Right atrium auricular region (tissue), 2 donors: ENCODE measurements around the gene TMEM240. TPM values are rescaled to one million over a fixed set of nuclear protein-coding genes. Genes with fewer than 3 reads are reported as not detected.

ENCODE experiments used
- DNase-seq: peaks from one replicate; pipeline ENCODE4 v3.0.0-alpha.2; 2019; ENCODE audit warnings: low spot score
- H3K27ac ChIP-seq, 2 donors: fragments of 200-600 bp; sonication (generic); 1 replicate in 1 of 2; 2 replicates in 1 of 2; pipeline ENCODE4 v1.5.1; 2016 to 2019
- H3K27me3 ChIP-seq, 2 donors: fragments of 200-600 bp; sonication (generic); one replicate each; pipeline versions ENCODE4 v1.5.1 to v1.6.0; 2017 to 2019
- H3K36me3 ChIP-seq: fragments of 200-600 bp; sonication (generic); one replicate; pipeline ENCODE4 v1.5.1; 2016
- H3K4me1 ChIP-seq, 2 donors: fragments of 200-600 bp; sonication (generic); one replicate each; pipeline versions ENCODE4 v1.5.1 to v1.6.0; 2017 to 2019
- H3K4me3 ChIP-seq, 2 donors: fragments of 200-600 bp; sonication (generic); 1 replicate in 1 of 2; 2 replicates in 1 of 2; pipeline ENCODE4 v1.5.1; 2017 to 2019; ENCODE audit warnings: mild to moderate bottlenecking in 1 of 2, moderate library complexity in 1 of 2
- H3K9me3 ChIP-seq, 2 donors: fragments of 200-600 bp; sonication (generic); one replicate each; pipeline ENCODE4 v1.5.1; 2019
- total RNA-seq, 2 donors: library from RNA; depleted of rRNA; stranded (reverse); fragments of >200 nt; gene quantifications; one replicate each; pipeline ENCODE4 v1.1.0, GENCODE V29; 2016
- TF ChIP-seq, protein P1 (sequence below), 2 donors: fragments of 200-600 bp; sonication (generic); IDR thresholded peaks; one replicate each; pipeline ENCODE4 v1.5.1; 2019; ENCODE audit warnings: antibody characterized with exemption in 2 of 2

The TMEM240 gene
- total RNA-seq, 2 donors from 2014 or later, result 1.4 to 2.8 TPM

DNA sequence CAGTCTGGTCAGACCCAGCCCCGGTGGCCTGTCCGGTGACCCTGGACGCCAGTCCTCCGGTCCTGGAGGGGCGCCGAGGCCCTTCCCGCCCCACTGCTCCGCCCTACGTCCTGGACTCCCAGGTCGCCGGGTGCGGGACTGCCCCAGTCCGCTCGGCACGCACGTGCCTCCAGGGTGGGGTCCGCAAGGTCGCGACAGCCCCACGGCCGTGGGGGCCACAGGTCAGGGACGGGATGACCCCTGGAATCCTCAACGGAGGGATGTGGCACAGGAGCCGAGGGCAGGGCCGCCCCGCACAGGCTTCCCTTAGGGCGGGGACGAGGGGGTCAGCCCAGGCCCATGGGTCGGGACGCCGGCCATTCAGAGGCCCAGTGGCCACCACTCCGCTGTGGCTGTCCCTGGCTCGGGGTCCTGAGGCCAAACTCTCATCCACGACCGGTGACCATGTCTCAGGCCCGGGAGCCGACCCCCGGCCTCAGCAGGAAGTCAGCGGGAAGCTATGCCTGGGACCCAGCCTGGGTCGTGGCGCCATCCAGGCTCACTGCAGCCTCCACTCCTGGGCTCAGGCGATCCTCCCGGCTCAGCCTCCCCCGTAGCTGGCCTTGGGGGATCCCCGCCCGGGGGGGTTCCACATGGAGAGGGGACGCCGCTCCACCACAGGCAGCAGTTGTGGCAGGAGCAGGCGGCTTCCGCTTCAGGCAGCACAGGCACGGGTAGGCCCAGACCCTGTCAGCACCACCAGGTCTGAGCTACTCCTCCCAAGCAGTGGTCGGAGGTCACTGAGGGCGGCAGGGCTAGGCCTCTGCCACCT is 599 bp upstream of the TMEM240 start:
- Histone ChIP-seq H3K27me3 (no peaks in the 10 kb centered on the region), H3K9me3 (no peaks in the 10 kb centered on the region), H3K27ac (peak overlapping the region; percentile 81 to 85), H3K36me3 (peaks cover 12% of the 10 kb centered on the region), H3K4me1 (peaks cover 0 to 36% of the 10 kb centered on the region in 2 donors), H3K4me3 (peak overlapping the region; percentile 72 to 75)
- no peak for DNase-seq
- TF ChIP-seq, protein P1, sequence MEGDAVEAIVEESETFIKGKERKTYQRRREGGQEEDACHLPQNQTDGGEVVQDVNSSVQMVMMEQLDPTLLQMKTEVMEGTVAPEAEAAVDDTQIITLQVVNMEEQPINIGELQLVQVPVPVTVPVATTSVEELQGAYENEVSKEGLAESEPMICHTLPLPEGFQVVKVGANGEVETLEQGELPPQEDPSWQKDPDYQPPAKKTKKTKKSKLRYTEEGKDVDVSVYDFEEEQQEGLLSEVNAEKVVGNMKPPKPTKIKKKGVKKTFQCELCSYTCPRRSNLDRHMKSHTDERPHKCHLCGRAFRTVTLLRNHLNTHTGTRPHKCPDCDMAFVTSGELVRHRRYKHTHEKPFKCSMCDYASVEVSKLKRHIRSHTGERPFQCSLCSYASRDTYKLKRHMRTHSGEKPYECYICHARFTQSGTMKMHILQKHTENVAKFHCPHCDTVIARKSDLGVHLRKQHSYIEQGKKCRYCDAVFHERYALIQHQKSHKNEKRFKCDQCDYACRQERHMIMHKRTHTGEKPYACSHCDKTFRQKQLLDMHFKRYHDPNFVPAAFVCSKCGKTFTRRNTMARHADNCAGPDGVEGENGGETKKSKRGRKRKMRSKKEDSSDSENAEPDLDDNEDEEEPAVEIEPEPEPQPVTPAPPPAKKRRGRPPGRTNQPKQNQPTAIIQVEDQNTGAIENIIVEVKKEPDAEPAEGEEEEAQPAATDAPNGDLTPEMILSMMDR (IDR thresholded peaks at IDR 0.05), result no peak

DNA sequence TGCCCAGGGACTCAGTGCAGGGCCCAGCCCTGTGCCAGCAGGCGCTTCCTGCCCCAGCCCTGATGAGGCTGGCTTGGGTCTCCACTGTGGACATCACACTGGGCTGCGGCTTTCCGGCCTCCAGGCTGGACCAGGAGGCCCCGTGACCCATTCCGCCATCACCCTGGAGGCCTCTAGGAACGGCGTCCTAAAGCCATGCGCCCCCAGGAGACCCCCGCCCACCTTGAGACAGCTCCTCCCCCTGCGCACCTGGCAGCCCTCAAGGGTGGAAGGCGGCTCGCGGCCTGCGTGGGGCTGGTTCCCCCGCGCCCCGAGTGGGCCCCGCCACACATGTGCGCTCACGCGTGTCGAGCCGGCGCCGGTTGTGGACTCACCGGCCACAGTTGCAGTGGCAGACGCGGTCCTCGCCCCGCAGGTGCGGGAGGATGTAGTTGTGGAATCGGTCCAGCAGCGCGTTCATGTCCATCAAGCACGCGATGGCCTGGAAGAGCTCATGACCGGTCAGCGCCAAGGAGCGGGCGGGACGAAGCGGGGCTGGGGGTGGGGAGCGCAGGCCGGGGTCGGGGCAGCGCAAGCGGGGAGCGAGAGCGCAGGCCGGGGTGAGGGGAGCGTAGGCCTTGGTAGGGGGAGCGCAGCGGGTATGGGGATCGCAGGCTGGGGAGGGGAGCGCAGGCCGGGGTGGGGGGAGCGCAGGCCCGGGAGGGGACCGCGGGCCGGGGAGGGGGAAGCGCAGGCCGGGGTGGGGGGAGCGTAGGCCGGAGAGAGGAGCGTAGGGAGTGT is 924 bp downstream of the TMEM240 start:
- Histone ChIP-seq H3K4me1 (peaks cover 0 to 34% of the 10 kb centered on the region in 2 donors), H3K4me3 (peak overlapping the region; percentile 72 to 75), H3K9me3 (no peaks in the 10 kb centered on the region), H3K36me3 (peaks cover 12% of the 10 kb centered on the region), H3K27me3 (no peaks in the 10 kb centered on the region), H3K27ac (peak overlapping the region; percentile 81 to 85)
- TF ChIP-seq, protein P1 (IDR thresholded peaks at IDR 0.05), result no peak
- DNase-seq, result no peak

DNA sequence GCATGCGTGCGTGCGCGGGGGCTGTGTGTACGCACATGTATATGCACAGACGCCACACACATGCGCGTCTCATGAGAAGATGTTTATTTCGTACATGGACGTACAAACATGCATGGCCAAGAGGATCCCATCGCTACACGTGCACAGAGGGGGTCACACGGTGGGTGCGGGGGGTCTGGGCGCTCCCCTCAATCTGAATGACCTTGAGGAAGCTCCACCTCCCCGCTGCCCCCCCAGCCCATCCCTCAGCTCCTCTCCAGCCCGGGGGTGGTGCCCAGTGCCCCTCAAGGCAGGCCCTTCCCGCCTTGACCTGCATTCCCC is 1.5 kb downstream of the TMEM240 start:
- peak overlapping the region; percentile 72 to 75 for H3K4me3 ChIP-seq
- H3K27me3 ChIP-seq, result no peaks in the 10 kb centered on the region
- H3K27ac ChIP-seq, result peak overlapping the region; percentile 81 to 85
- no peak for DNase-seq
- H3K4me1 ChIP-seq, result peaks cover 0 to 29% of the 10 kb centered on the region in 2 donors
- no peaks in the 10 kb centered on the region for H3K9me3 ChIP-seq
- H3K36me3 ChIP-seq, result peaks cover 12% of the 10 kb centered on the region
- TF ChIP-seq, protein P1 (IDR thresholded peaks at IDR 0.05), result no peak

DNA sequence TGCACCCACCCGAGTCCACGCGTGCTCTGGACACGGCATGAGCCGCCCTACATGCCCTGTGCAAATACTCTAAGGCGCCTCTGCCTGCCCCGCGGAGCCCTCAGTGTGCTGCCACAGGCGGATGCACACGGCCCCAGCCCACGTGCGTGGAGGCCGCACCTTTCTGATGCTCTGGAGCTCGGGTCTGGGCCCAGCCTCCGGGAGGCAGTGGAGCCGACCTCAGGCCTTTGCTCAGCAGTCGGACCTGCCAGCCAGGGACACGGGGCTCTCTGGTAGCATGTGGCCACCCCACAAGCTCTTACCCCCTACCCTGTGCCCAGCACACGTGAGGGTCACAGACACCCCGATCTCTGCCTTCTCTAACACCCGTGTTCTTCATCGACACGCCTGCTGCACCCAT is 2.1 kb downstream of the TMEM240 start:
- TF ChIP-seq, protein P1 (IDR thresholded peaks at IDR 0.05), result no peak
- DNase-seq, result no peak
- no peaks in the 10 kb centered on the region for H3K27me3 ChIP-seq
- no peak overlapping the region for H3K27ac ChIP-seq
- H3K4me1 ChIP-seq, result peaks cover 0 to 27% of the 10 kb centered on the region in 2 donors
- H3K9me3 ChIP-seq, result no peaks in the 10 kb centered on the region
- no peak overlapping the region for H3K4me3 ChIP-seq
- peaks cover 12% of the 10 kb centered on the region for H3K36me3 ChIP-seq

DNA sequence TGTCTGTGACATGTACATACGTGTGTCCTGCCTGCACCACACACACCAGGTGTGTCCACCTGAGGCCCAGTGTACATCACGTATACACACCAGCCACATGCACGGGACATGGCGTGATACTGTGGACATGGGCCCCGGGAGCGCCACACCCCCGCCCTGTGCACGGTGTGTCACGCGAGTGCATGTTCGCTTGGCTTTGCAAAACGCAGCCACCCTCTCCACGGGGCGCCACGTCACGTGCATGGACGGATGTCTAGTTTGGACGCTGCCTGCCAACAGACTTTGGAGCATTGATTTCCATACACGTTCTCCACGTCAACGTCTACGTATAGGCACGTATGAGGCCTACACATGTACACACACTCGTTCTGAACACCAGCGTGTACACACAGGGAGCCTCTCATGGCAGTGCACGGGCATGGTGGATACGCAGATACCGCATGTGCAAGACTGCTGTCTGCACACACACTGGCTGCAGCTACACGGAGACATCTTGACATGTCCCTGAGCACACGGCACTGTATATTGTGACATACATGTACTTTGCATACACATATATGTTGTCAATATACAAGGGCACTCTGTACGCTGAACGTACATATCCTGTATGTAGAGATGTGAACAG is 2.7 kb downstream of the TMEM240 start:
- Histone ChIP-seq H3K4me3 (no peak overlapping the region), H3K4me1 (peaks cover 0 to 21% of the 10 kb centered on the region in 2 donors), H3K9me3 (no peaks in the 10 kb centered on the region), H3K27ac (no peak overlapping the region), H3K36me3 (peaks cover 10% of the 10 kb centered on the region), H3K27me3 (no peaks in the 10 kb centered on the region)
- TF ChIP-seq, protein P1 (IDR thresholded peaks at IDR 0.05), result no peak
- no peak for DNase-seq
